ENCODE data around the gene TMCO6.
"Not testable (repeated sequence)": the region's sequence is repeated elsewhere in the genome, so short reads cannot be mapped to it uniquely, and the experiment has no call there.

The TMCO6 gene

GRCh38 chr5:140639148-140639981, at the start of gene TMCO6:
TMCO6 (plus strand) TSS chr5:140639451; CDS start chr5:140639528, 77 bp downstream.
- Histone ChIP-seq H3K4me1 (ENCODE audit: insufficient read depth, insufficient read length) (no peaks in the 10 kb centered on the region), H3K27me3 (ENCODE audit: insufficient read depth, insufficient read length) (no peaks in the 10 kb centered on the region), H3K36me3 (ENCODE audit: insufficient read depth, insufficient read length, low read length) (peaks cover 30% of the 10 kb centered on the region), H3K9me3 (ENCODE audit: insufficient read depth, low read length) (no peaks in the 10 kb centered on the region), H3K4me3 (ENCODE audit: insufficient read length, low read depth) (peak within 1 kb of the TSS; percentile 71), H3K9ac (ENCODE audit: insufficient read length, low read depth) (peak within 1 kb of the TSS; percentile 88)
- TF ChIP-seq SUZ12 (IDR thresholded peaks at IDR 0.05; ENCODE audit: extremely low read depth, insufficient read depth, insufficient read length), result no peak
- no peak for TF ChIP-seq ZNF274 (IDR thresholded peaks at IDR 0.05; ENCODE audit: low read depth, low read length)
- TF ChIP-seq YY1 (IDR thresholded peaks at IDR 0.05; ENCODE audit: insufficient read depth, insufficient read length), result no peak
- DNase-seq (ENCODE audit: low read depth, low spot score), result peak; percentile 76

GRCh38 chr5:140590861-140591260, 48.4 kb upstream of the TMCO6 start:
- Histone ChIP-seq H3K4me1 (ENCODE audit: insufficient read depth, insufficient read length) (peaks cover 3% of the 10 kb centered on the region), H3K36me3 (ENCODE audit: insufficient read depth, insufficient read length, low read length) (peaks cover 16% of the 10 kb centered on the region), H3K27me3 (ENCODE audit: insufficient read depth, insufficient read length) (no peaks in the 10 kb centered on the region), H3K9me3 (ENCODE audit: insufficient read depth, low read length) (no peaks in the 10 kb centered on the region), H3K4me3 (ENCODE audit: insufficient read length, low read depth) (no peak overlapping the region), H3K9ac (ENCODE audit: insufficient read length, low read depth) (no peak overlapping the region)
- TF ChIP-seq SUZ12 (IDR thresholded peaks at IDR 0.05; ENCODE audit: extremely low read depth, insufficient read depth, insufficient read length) (no peak), YY1 (IDR thresholded peaks at IDR 0.05; ENCODE audit: insufficient read depth, insufficient read length) (no peak), ZNF274 (IDR thresholded peaks at IDR 0.05; ENCODE audit: low read depth, low read length) (no peak)
- DNase-seq (ENCODE audit: low read depth, low spot score), result no peak

DNA sequence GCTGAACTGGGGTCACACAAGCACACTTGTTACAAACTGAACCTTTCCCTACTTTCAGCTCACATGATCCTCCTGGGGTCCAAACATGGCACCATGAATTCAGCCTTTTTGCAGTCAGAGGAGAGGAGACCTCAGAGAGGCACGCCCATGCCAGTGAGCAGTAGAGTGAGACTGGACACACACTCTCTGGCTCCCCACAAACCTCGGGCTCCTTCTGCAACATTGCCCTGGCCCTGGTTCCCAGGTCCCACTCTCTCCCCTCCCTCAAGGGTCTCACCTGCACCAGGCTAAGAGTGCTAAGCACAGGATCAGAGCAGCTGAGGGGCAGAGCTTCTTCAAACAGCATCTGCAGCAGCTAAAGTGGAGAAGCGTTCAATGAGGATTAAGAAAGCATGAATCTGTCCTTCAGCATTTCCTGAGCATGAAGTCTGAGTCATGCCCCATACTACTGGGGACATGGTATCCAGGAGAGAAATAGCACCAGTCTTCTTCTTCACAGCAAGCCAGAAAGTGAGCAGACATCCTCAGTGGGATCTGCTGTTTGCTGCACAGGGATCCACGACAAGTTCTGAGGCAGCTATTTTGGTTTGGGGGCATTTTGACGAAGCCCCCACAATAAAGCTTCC, 47.4 kb upstream of the TMCO6 start:
- no peak overlapping the region for H3K4me3 ChIP-seq (ENCODE audit: insufficient read length, low read depth)
- DNase-seq (ENCODE audit: low read depth, low spot score), result no peak
- TF ChIP-seq SUZ12 (IDR thresholded peaks at IDR 0.05; ENCODE audit: extremely low read depth, insufficient read depth, insufficient read length) (no peak), ZNF274 (IDR thresholded peaks at IDR 0.05; ENCODE audit: low read depth, low read length) (no peak), YY1 (IDR thresholded peaks at IDR 0.05; ENCODE audit: insufficient read depth, insufficient read length) (no peak)

DNA sequence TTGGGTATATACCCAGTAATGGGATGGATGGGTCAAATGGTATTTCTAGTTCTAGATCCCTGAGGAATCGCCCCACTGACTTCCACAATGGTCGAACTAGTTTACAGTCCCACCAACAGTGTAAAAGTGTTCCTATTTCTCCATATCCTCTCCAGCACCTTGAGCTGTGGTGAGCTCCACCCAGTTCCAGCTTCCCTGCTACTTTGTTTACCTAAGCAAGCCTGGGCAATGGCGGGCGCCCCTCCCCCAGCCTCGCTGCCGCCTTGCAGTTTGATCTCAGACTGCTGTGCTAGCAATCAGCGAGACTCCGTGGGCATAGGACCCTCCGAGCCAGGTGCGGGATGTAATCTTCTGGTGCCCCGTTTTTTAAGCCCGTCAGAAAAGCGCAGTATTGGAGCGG, 46.2 kb upstream of the TMCO6 start:
- Histone ChIP-seq H3K36me3 (ENCODE audit: insufficient read depth, insufficient read length, low read length) (peaks cover 12% of the 10 kb centered on the region), H3K9ac (ENCODE audit: insufficient read length, low read depth) (peak overlapping the region; percentile 64), H3K4me3 (ENCODE audit: insufficient read length, low read depth) (peak overlapping the region; percentile 30)
- not testable (repeated sequence) for H3K27me3 ChIP-seq (ENCODE audit: insufficient read depth, insufficient read length); H3K9me3 ChIP-seq (ENCODE audit: insufficient read depth, low read length); H3K4me1 ChIP-seq (ENCODE audit: insufficient read depth, insufficient read length)
- peak; percentile 3 for DNase-seq (ENCODE audit: low read depth, low spot score)

More for the DNA sequence above, 47.4 kb upstream of the TMCO6 start:
- Histone ChIP-seq H3K36me3 (ENCODE audit: insufficient read depth, insufficient read length, low read length) (peaks cover 12% of the 10 kb centered on the region), H3K4me1 (ENCODE audit: insufficient read depth, insufficient read length) (peaks cover 3% of the 10 kb centered on the region), H3K9ac (ENCODE audit: insufficient read length, low read depth) (no peak overlapping the region), H3K27me3 (ENCODE audit: insufficient read depth, insufficient read length) (no peaks in the 10 kb centered on the region), H3K9me3 (ENCODE audit: insufficient read depth, low read length) (no peaks in the 10 kb centered on the region)

- H3K4me1 ChIP-seq (ENCODE audit: insufficient read depth, insufficient read length), result peaks cover 3% of the 10 kb centered on the region
Observed at GRCh38 chr5:140594169-140594568, 45.1 kb upstream of the TMCO6 start.

DNA sequence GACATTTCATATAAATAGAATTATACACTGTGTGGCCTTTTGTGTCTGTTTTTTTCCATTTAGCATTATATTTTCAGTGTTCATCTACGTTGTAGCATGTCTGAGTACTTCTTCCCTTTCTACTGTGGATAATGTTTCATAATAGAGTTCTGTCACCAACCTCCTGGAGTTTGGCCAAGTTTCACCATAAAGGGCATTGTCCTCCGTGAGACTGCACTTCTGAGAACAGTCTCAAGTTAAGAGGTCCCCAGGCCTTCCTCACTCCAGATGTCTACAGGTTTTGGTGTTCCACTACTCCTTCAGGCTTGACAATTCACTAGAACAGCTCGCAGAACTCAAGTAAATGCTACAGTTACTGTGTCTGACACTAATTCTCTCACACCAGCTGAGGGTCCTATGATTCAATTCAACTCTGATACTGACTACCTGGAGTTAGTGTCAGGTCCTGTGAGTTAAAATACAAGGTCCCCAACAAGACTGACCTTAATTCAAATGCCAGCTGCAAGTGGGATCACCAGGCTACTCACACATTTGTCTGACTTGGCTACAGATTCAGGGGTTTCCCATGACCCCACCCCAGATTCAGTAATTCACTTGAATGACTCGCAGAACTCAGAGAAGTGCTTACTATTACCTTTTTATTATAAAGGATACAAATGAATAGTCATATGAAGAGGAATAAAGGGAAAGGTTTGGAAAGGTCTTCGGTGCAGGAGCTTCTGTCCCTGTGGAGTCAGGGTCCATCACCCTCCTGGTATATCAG, 43.5 kb upstream of the TMCO6 start:
- no peak overlapping the region for H3K4me3 ChIP-seq (ENCODE audit: insufficient read length, low read depth)
- DNase-seq (ENCODE audit: low read depth, low spot score), result no peak
- no peaks in the 10 kb centered on the region for H3K9me3 ChIP-seq (ENCODE audit: insufficient read depth, low read length)
- H3K36me3 ChIP-seq (ENCODE audit: insufficient read depth, insufficient read length, low read length), result peaks cover 11% of the 10 kb centered on the region
- H3K9ac ChIP-seq (ENCODE audit: insufficient read length, low read depth), result no peak overlapping the region
- peaks cover 3% of the 10 kb centered on the region for H3K4me1 ChIP-seq (ENCODE audit: insufficient read depth, insufficient read length)
- no peaks in the 10 kb centered on the region for H3K27me3 ChIP-seq (ENCODE audit: insufficient read depth, insufficient read length)
- TF ChIP-seq ZNF274 (IDR thresholded peaks at IDR 0.05; ENCODE audit: low read depth, low read length) (no peak), YY1 (IDR thresholded peaks at IDR 0.05; ENCODE audit: insufficient read depth, insufficient read length) (no peak)

More at GRCh38 chr5:140594169-140594568, 45.1 kb upstream of the TMCO6 start:
- TF ChIP-seq ZNF274 (IDR thresholded peaks at IDR 0.05; ENCODE audit: low read depth, low read length) (no peak), YY1 (IDR thresholded peaks at IDR 0.05; ENCODE audit: insufficient read depth, insufficient read length) (no peak), SUZ12 (IDR thresholded peaks at IDR 0.05; ENCODE audit: extremely low read depth, insufficient read depth, insufficient read length) (no peak)
- Histone ChIP-seq H3K9ac (ENCODE audit: insufficient read length, low read depth) (peak overlapping the region; percentile 10), H3K27me3 (ENCODE audit: insufficient read depth, insufficient read length) (no peaks in the 10 kb centered on the region), H3K9me3 (ENCODE audit: insufficient read depth, low read length) (no peaks in the 10 kb centered on the region), H3K36me3 (ENCODE audit: insufficient read depth, insufficient read length, low read length) (peaks cover 12% of the 10 kb centered on the region), H3K4me3 (ENCODE audit: insufficient read length, low read depth) (no peak overlapping the region)
- DNase-seq (ENCODE audit: low read depth, low spot score), result no peak

DNA sequence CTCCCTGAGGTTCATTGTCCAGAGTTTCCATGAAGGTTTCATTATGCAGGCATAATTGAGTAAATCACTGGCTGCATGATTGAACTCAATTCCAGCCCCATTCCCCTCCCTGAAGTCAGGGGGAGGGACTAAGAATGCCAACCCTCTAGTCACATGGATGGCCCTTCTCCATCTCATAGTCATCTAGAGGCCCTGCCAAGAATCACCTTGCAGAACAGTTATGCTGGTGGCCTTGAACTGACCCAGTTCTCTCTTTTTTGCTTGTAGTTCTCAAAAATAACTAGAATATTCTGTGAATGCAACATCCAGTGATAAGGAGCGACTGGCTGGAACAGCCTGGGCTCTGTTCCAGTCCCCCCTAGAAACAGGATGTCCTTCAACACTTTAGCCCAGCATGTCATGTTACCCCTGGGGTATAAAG, 42.9 kb upstream of the TMCO6 start:
- TF ChIP-seq SUZ12 (IDR thresholded peaks at IDR 0.05; ENCODE audit: extremely low read depth, insufficient read depth, insufficient read length) (no peak), ZNF274 (IDR thresholded peaks at IDR 0.05; ENCODE audit: low read depth, low read length) (no peak), YY1 (IDR thresholded peaks at IDR 0.05; ENCODE audit: insufficient read depth, insufficient read length) (no peak)
- DNase-seq (ENCODE audit: low read depth, low spot score), result no peak
- H3K4me1 ChIP-seq (ENCODE audit: insufficient read depth, insufficient read length), result peaks cover 3% of the 10 kb centered on the region

More for the DNA sequence above, 42.9 kb upstream of the TMCO6 start:
- Histone ChIP-seq H3K4me3 (ENCODE audit: insufficient read length, low read depth) (no peak overlapping the region), H3K9ac (ENCODE audit: insufficient read length, low read depth) (no peak overlapping the region), H3K27me3 (ENCODE audit: insufficient read depth, insufficient read length) (no peaks in the 10 kb centered on the region), H3K36me3 (ENCODE audit: insufficient read depth, insufficient read length, low read length) (peaks cover 5% of the 10 kb centered on the region), H3K9me3 (ENCODE audit: insufficient read depth, low read length) (no peaks in the 10 kb centered on the region)
